ENCODE results near the gene TLE4.

TLE4 gene

GRCh38 chr9:79613145-79613544 lies 41.4 kb downstream of the TLE4 start:
- TF ChIP-seq, protein P1, sequence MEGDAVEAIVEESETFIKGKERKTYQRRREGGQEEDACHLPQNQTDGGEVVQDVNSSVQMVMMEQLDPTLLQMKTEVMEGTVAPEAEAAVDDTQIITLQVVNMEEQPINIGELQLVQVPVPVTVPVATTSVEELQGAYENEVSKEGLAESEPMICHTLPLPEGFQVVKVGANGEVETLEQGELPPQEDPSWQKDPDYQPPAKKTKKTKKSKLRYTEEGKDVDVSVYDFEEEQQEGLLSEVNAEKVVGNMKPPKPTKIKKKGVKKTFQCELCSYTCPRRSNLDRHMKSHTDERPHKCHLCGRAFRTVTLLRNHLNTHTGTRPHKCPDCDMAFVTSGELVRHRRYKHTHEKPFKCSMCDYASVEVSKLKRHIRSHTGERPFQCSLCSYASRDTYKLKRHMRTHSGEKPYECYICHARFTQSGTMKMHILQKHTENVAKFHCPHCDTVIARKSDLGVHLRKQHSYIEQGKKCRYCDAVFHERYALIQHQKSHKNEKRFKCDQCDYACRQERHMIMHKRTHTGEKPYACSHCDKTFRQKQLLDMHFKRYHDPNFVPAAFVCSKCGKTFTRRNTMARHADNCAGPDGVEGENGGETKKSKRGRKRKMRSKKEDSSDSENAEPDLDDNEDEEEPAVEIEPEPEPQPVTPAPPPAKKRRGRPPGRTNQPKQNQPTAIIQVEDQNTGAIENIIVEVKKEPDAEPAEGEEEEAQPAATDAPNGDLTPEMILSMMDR (conservative IDR thresholded peaks at IDR 0.05; ENCODE audit: low read depth, low read length) = no peak
- no peak overlapping the region for H3K4me3 ChIP-seq (ENCODE audit: low read length)
- no peak for DNase-seq (ENCODE audit: low read depth)

- TF ChIP-seq, protein P1 (conservative IDR thresholded peaks at IDR 0.05; ENCODE audit: low read depth, low read length) = no peak
- no peak for DNase-seq (ENCODE audit: low read depth)
Measured at GRCh38 chr9:79615038-79615437, 43.3 kb downstream of the TLE4 start.

GRCh38 chr9:79616013-79616412 lies 44.2 kb downstream of the TLE4 start:
- no peak for DNase-seq (ENCODE audit: low read depth)
- no peak overlapping the region for H3K4me3 ChIP-seq (ENCODE audit: low read length)

More at GRCh38 chr9:79615038-79615437, 43.3 kb downstream of the TLE4 start:
- H3K4me3 ChIP-seq (ENCODE audit: low read length) = no peak overlapping the region

GRCh38 chr9:79616971-79617370 lies 45.2 kb downstream of the TLE4 start:
- no peak for DNase-seq (ENCODE audit: low read depth)
- TF ChIP-seq, protein P1 (conservative IDR thresholded peaks at IDR 0.05; ENCODE audit: low read depth, low read length) = no peak
- H3K4me3 ChIP-seq (ENCODE audit: low read length) = no peak overlapping the region

More at GRCh38 chr9:79616013-79616412, 44.2 kb downstream of the TLE4 start:
- TF ChIP-seq, protein P1 (conservative IDR thresholded peaks at IDR 0.05; ENCODE audit: low read depth, low read length) = no peak

GRCh38 chr9:79617395-79617794 lies 45.6 kb downstream of the TLE4 start:
- H3K4me3 ChIP-seq (ENCODE audit: low read length) = no peak overlapping the region
- TF ChIP-seq, protein P1 (conservative IDR thresholded peaks at IDR 0.05; ENCODE audit: low read depth, low read length) = no peak
- no peak for DNase-seq (ENCODE audit: low read depth)

DNA sequence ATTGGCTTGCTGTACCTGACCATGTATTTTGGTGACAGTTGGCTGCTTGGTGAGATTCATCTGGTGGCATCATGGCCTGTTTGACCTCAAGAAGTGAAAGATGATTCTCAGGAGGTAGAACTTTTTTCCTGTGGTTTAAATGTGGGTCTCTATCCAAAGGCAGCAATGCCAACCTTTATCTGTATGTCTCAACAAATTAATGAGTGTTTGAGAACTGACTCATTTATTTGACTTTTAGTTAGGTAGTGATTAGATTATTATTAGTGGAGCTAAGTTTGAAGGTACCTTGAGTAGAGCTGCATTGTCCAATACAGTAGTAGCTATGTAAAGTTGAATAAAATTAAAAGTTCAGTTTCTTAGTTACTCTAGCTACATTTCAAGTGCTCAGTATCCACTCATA lies 48.2 kb downstream of the TLE4 start:
- no peak for DNase-seq (ENCODE audit: low read depth)
- no peak overlapping the region for H3K4me3 ChIP-seq (ENCODE audit: low read length)
- TF ChIP-seq, protein P1 (conservative IDR thresholded peaks at IDR 0.05; ENCODE audit: low read depth, low read length) = no peak

DNA sequence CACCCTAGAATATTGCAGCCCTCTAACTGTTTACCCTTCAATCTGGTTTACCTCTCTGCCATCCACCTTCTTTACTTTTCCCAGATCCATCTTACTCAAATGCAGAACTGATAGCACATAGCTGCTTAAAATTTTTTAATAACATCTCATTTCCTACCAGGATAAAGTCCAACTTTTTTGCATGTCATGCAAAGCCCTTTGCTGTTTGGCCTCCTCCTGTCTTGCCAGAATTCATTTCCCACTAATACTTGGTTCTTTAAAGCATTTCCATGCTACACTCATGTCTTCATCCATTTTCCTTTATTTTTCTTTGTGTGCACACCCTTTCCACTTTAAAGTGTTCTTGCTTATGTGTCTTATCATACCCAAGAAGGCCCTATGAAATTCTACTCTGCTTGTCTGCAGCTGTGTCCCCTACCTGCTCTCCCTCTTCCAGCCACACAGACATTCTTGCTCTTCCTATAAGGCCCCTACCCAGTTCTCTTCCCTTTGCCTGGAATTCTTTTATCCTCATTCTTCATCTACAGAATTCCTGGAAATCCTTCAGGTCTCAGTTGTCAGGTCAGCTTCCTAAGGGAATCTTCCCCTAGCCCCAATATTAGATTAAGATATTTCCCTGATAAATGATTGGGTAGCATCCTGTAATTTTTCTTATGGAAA lies 50.3 kb downstream of the TLE4 start:
- H3K4me3 ChIP-seq (ENCODE audit: low read length) = no peak overlapping the region
- no peak for DNase-seq (ENCODE audit: low read depth)
- TF ChIP-seq, protein P1 (conservative IDR thresholded peaks at IDR 0.05; ENCODE audit: low read depth, low read length) = no peak

All from retinal pigment epithelial cell (primary cell).